GM23248 (cell line): Measurements from ENCODE around the gene DNPH1.

Source experiments
- EZH2 ChIP-seq: fragments of 200-600 bp; sonication (generic); IDR thresholded peaks from 2 replicates; pipeline ENCODE4 v1.6.1; 2018; ENCODE audit warnings: antibody characterized with exemption, mild to moderate bottlenecking; ENCODE audit not compliant: insufficient read depth, poor library complexity, severe bottlenecking
- EZH2phosphoT487 ChIP-seq: fragments of 200-600 bp; sonication (generic); IDR thresholded peaks from 2 replicates; pipeline ENCODE4 v1.6.1; 2018; ENCODE audit warnings: antibody characterized with exemption, moderate library complexity, mild to moderate bottlenecking, low read depth; ENCODE audit not compliant: insufficient read depth

GRCh38 chr6:43180985-43181384, 48.3 kb downstream of the DNPH1 start:
- TF ChIP-seq EZH2phosphoT487 (no peak), EZH2 (no peak)
